Measurements from ENCODE around the gene ADAMTSL2. TPM values are rescaled to one million over a fixed set of nuclear protein-coding genes. Genes with fewer than 3 reads are reported as not detected.

ADAMTSL2 gene
- polyA plus RNA-seq, 12 donors: 2.3 to 4.6 (median 2.6) TPM; not detected in 2

Other genes with a start within 250 kb of the ADAMTSL2 start
- 10 to 100 TPM in 11 of 12 donors, not detected in 1; 14.3 to 32.6 (median 18.6) TPM for gene SURF6, start 198.5 kb upstream of the ADAMTSL2 start, polyA plus RNA-seq (ENCODE audit: insufficient read length in 12 of 12)
- 10 to 100 TPM in 11 of 12 donors, not detected in 1; 18.8 to 27.5 (median 21.7) TPM for gene MED22, start 186.6 kb upstream of the ADAMTSL2 start, polyA plus RNA-seq (ENCODE audit: insufficient read length in 12 of 12)
- gene RPL7A, start 186.5 kb upstream of the ADAMTSL2 start, polyA plus RNA-seq (ENCODE audit: insufficient read length in 12 of 12): 1,000 to 10,000 TPM in 11 of 12 donors, not detected in 1; 2,000 to 2,688 (median 2,248) TPM
- 10 to 100 TPM in 11 of 12 donors, not detected in 1; 17.6 to 37.0 (median 29.9) TPM for gene SURF1, start 178.2 kb upstream of the ADAMTSL2 start, polyA plus RNA-seq (ENCODE audit: insufficient read length in 12 of 12)
- gene SURF2, start 178.2 kb upstream of the ADAMTSL2 start, polyA plus RNA-seq (ENCODE audit: insufficient read length in 12 of 12): 10 to 100 TPM in 7 of 12 donors, 1 to 10 TPM in 3, not detected in 2; 7.6 to 18.1 (median 11.1) TPM
- gene SURF4, start 158.6 kb upstream of the ADAMTSL2 start, polyA plus RNA-seq (ENCODE audit: insufficient read length in 12 of 12): 100 to 1,000 TPM in 6 of 12 donors, 10 to 100 TPM in 5, not detected in 1; 87.0 to 138 (median 100) TPM
- 1 to 10 TPM in 8 of 12 donors, under 1 TPM in 2, not detected in 2; 0.82 to 3.0 (median 1.8) TPM for gene STKLD1, start 158.3 kb upstream of the ADAMTSL2 start, polyA plus RNA-seq (ENCODE audit: insufficient read length in 12 of 12)
- 10 to 100 TPM in 11 of 12 donors, not detected in 1; 26.6 to 54.5 (median 30.4) TPM for gene REXO4, start 116.7 kb upstream of the ADAMTSL2 start, polyA plus RNA-seq (ENCODE audit: insufficient read length in 12 of 12)
- gene ADAMTS13, start 112.3 kb upstream of the ADAMTSL2 start, polyA plus RNA-seq (ENCODE audit: insufficient read length in 12 of 12): 1 to 10 TPM in 11 of 12 donors, not detected in 1; 4.2 to 8.4 (median 5.5) TPM
- gene CACFD1, start 74.7 kb upstream of the ADAMTSL2 start, polyA plus RNA-seq (ENCODE audit: insufficient read length in 12 of 12): 10 to 100 TPM in 11 of 12 donors, not detected in 1; 10.4 to 22.4 (median 13.1) TPM
- 1 to 10 TPM in 7 of 12 donors, under 1 TPM in 3, not detected in 2; 0.87 to 1.6 (median 1.1) TPM for gene SLC2A6, start 55.6 kb upstream of the ADAMTSL2 start, polyA plus RNA-seq (ENCODE audit: insufficient read length in 12 of 12)
- 10 to 100 TPM in 11 of 12 donors, not detected in 1; 18.1 to 68.0 (median 49.3) TPM for gene MYMK, start 9.7 kb upstream of the ADAMTSL2 start, polyA plus RNA-seq (ENCODE audit: insufficient read length in 12 of 12)
- under 1 TPM in 3 of 12 donors, not detected in 9; 0.15 to 0.24 (median 0.19) TPM for gene FAM163B, start 74.7 kb downstream of the ADAMTSL2 start, polyA plus RNA-seq (ENCODE audit: insufficient read length in 12 of 12)
- 1 to 10 TPM in 1 of 12 donors, under 1 TPM in 9, not detected in 2; 0.39 to 1.0 (median 0.59) TPM for gene DBH, start 101.7 kb downstream of the ADAMTSL2 start, polyA plus RNA-seq (ENCODE audit: insufficient read length in 12 of 12)
- gene SARDH, start 203.6 kb downstream of the ADAMTSL2 start, polyA plus RNA-seq (ENCODE audit: insufficient read length in 12 of 12): 1 to 10 TPM in 11 of 12 donors, not detected in 1; 3.6 to 7.4 (median 4.4) TPM